Adrenal gland (tissue), 12 donors: ENCODE results near the gene KLK6. TPM values are rescaled to one million over a fixed set of nuclear protein-coding genes. Genes with fewer than 3 reads are reported as not detected.

Source experiments
- DNase-seq, 7 donors: peaks; one replicate each; pipeline ENCODE4 v3.0.0-alpha.2; 2019 to 2020
- H3K27ac ChIP-seq, 5 donors: fragments of 200-600 bp; sonication (generic) in 4 of 5; 1 replicate in 3 of 5; 2 replicates in 2 of 5; pipeline versions ENCODE4 v1.5.1 to v1.8.0; 2016 to 2020; ENCODE audit warnings: mild to moderate bottlenecking in 1 of 5
- H3K27me3 ChIP-seq: fragments of 200-600 bp; 2 replicates; pipeline ENCODE4 v1.8.0; 2021
- H3K36me3 ChIP-seq, 2 donors: fragments of 200-600 bp; replicated peaks in 1 of 2; 1 replicate in 1 of 2; 2 replicates in 1 of 2; pipeline versions ENCODE4 v1.5.1 to v1.8.0; 2018 to 2022
- H3K4me1 ChIP-seq, 2 donors: fragments of 200-600 bp; replicated peaks in 1 of 2; 1 replicate in 1 of 2; 2 replicates in 1 of 2; pipeline versions ENCODE4 v1.5.1 to v1.8.0; 2018 to 2021
- H3K4me3 ChIP-seq, 4 donors: fragments of 200-600 bp; sonication (generic) in 3 of 4; one replicate each; pipeline ENCODE4 v1.5.1; 2016 to 2018
- H3K9me3 ChIP-seq, 3 donors: fragments of 200-600 bp; sonication (generic) in 1 of 3; replicated peaks in 1 of 3; 1 replicate in 2 of 3; 2 replicates in 1 of 3; pipeline versions ENCODE4 v1.5.1 to v1.8.0; 2016 to 2021
- POLR2A ChIP-seq, 2 donors: fragments of 450-650 bp; IDR thresholded peaks; one replicate each; pipeline ENCODE4 v1.6.1; 2017; ENCODE audit warnings: antibody characterized with exemption in 2 of 2, mild to moderate bottlenecking in 2 of 2, moderate library complexity in 1 of 2
- WGBS, 4 donors: extraction: QIAGEN DNeasy Blood & Tissue Kit in 2 of 4; methylation state at CpG; one replicate each; pipeline versions ENCODE4 v1.1.5 to v1.1.7; 2013 to 2017; 5-methylcytosine and 5-hydroxymethylcytosine counted together
- intact Hi-C, 2 donors: fragments of 100-400 bp; cut with DNase I; formaldehyde crosslinking; loops; one replicate each; pipeline versions ENCODE4 v1.14.1 to v1.15.0; 2022 to 2023
- polyA plus RNA-seq, 3 donors: library from polyadenylated mRNA; stranded (reverse); fragments of 200-250 nt in 2 of 3; fragments of 350-450 nt in 1 of 3; fragmentation: Illumina TruSeq in 1 of 3; extraction: RNeasy Lipid Tissue Mini Kit (QIAGEN cat#74804) in 1 of 3; gene quantifications; one replicate each; pipeline ENCODE4 v1.2.3, GENCODE V29; 2013 to 2014
- total RNA-seq, 9 donors: library from RNA; depleted of rRNA in 4 of 9; stranded (reverse); fragments of >200 nt in 4 of 9; fragments of 120-200 nt in 1 of 9; fragmentation: NEBNext Ultra II Directional in 1 of 9; extraction: Animal tissue kit (Norgen Biotek cat#: 25700) in 1 of 9; gene quantifications; one replicate each; pipeline versions ENCODE4 v1.1.0 to v1.2.4, GENCODE V29; 2013 to 2023
- TF ChIP-seq, protein P1 (sequence below), 6 experiments: fragments of 450-650 bp in 4 of 6; fragments of 200-600 bp in 2 of 6; sonication (generic) in 1 of 6; IDR thresholded peaks; 1 replicate in 5 of 6; 2 replicates in 1 of 6; pipeline versions ENCODE4 v1.5.1 to v1.8.0; 2016 to 2021; ENCODE audit warnings: antibody characterized with exemption in 6 of 6, mild to moderate bottlenecking in 2 of 6, moderate library complexity in 1 of 6
- donor health status: healthy with polysubstance abuse.
- donor health status: Bipolar disorder and iron deficiency.
- donor health status: DM: yes; HTN: yes; CAD: no.
- donor health status: DM: no; HTN: no; CAD: no.
- donor health status: DM: no; HTN: no; CAD: no.
- donor health status: DM: yes; HTN: yes; CAD: no.

The KLK6 gene
- total and polyA plus RNA-seq, 12 donors = not detected

DNA sequence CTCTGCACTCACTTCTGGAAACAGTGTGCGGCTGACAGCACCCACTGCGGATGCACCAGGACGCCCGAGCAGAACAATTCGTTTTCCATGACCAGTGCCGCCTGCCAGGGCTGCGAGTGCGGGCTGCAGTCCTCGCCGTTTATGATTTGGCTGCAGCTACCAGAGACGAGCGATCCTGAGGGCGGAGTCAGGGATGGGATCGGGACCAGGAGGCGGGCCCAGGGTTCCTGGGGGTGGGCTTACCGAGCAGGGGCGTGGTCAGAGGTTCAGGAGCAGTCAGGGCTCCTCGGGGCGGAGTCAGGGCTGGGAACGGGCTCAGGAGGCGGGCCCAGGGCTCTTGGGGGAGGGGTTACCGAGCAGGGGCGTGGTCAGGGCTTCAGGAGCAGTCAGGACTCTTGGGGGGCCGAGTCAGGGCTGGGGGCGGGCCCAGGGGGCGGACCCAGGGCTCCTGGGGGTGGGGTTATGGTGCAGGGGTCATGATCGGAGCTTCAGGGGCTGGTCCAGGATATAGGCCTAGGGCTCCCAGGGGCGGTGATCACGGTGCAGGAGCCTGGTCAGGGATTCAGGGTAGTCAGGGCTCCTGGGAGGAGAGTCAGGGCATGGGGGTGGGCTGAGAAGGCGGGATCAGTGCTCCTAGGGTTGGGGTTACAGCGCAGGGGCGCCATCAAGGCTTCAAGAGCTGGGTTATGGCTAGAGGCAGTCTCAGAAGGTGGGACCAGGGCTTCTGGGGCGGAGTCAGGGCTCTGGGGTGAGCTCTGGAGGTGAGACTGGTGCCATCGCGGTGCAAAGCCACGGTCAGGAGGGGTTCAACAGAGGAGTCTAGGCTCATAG, 59.9 kb downstream of the KLK6 start:
- Histone ChIP-seq H3K27ac (no peak overlapping the region), H3K9me3 (no peaks in the 10 kb centered on the region), H3K36me3 (no peaks in the 10 kb centered on the region), H3K27me3 (peaks cover 30% of the 10 kb centered on the region), H3K4me3 (peak overlapping the region in 1 of 4 donors; percentile 39), H3K4me1 (no peaks in the 10 kb centered on the region)
- WGBS, 4 donors = 5 to 12% (median 6%) methylated on average over 13 to 36 of the region's 36 CpGs
- intact Hi-C loops = loop anchor here in 1 of 2 donors (10.0 kb wide), 1 partner anchor 115 kb away; the partner anchor contains the start of gene ACP4
- no peak for TF ChIP-seq POLR2A (IDR thresholded peaks at IDR 0.05)
- TF ChIP-seq, protein P1, sequence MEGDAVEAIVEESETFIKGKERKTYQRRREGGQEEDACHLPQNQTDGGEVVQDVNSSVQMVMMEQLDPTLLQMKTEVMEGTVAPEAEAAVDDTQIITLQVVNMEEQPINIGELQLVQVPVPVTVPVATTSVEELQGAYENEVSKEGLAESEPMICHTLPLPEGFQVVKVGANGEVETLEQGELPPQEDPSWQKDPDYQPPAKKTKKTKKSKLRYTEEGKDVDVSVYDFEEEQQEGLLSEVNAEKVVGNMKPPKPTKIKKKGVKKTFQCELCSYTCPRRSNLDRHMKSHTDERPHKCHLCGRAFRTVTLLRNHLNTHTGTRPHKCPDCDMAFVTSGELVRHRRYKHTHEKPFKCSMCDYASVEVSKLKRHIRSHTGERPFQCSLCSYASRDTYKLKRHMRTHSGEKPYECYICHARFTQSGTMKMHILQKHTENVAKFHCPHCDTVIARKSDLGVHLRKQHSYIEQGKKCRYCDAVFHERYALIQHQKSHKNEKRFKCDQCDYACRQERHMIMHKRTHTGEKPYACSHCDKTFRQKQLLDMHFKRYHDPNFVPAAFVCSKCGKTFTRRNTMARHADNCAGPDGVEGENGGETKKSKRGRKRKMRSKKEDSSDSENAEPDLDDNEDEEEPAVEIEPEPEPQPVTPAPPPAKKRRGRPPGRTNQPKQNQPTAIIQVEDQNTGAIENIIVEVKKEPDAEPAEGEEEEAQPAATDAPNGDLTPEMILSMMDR (IDR thresholded peaks at IDR 0.05) = no peak
- peak in 6 of 7 donors; percentile 30 to 89 (median 68) for DNase-seq

Other genes starting within 250 kb of the KLK6 start
- gene SHANK1, start 249.8 kb downstream of the KLK6 start, total RNA-seq = 10 to 100 TPM in 5 of 9 donors, 1 to 10 TPM in 4; 4.2 to 14.6 (median 10.3) TPM
- 10 to 100 TPM in 1 of 3 donors, 1 to 10 TPM in 2; 1.5 to 22.6 (median 2.1) TPM for gene SHANK1, start 249.8 kb downstream of the KLK6 start, polyA plus RNA-seq
- 10 to 100 TPM; 14.8 to 53.8 (median 26.6) TPM for gene CLEC11A, start 246.2 kb downstream of the KLK6 start, total RNA-seq
- 10 to 100 TPM in 2 of 3 donors, 1 to 10 TPM in 1; 1.6 to 32.4 (median 31.6) TPM for gene CLEC11A, start 246.2 kb downstream of the KLK6 start, polyA plus RNA-seq
- 10 to 100 TPM in 1 of 9 donors, not detected in 8; 16.0 TPM for gene GPR32, start 199.1 kb downstream of the KLK6 start, total RNA-seq
- gene GPR32, start 199.1 kb downstream of the KLK6 start, polyA plus RNA-seq = not detected
- not detected for gene ACP4, start 179.2 kb downstream of the KLK6 start, total RNA-seq
- gene ACP4, start 179.2 kb downstream of the KLK6 start, polyA plus RNA-seq = not detected
- 1 to 10 TPM in 6 of 9 donors, not detected in 3; 1.4 to 8.6 (median 2.4) TPM for gene KLK1, start 145.8 kb downstream of the KLK6 start, total RNA-seq
- 10 to 100 TPM in 2 of 3 donors, 1 to 10 TPM in 1; 1.1 to 26.5 (median 11.2) TPM for gene KLK1, start 145.8 kb downstream of the KLK6 start, polyA plus RNA-seq
- 1 to 10 TPM in 4 of 9 donors, under 1 TPM in 3, not detected in 2; 0.28 to 5.1 (median 1.0) TPM for gene KLK15, start 136.0 kb downstream of the KLK6 start, total RNA-seq
- gene KLK15, start 136.0 kb downstream of the KLK6 start, polyA plus RNA-seq = 1 to 10 TPM in 1 of 3 donors, under 1 TPM in 2; 0.15 to 1.7 (median 0.34) TPM
- gene KLK3, start 114.7 kb downstream of the KLK6 start, total RNA-seq = 1 to 10 TPM in 2 of 9 donors, under 1 TPM in 3, not detected in 4; 0.11 to 4.8 (median 0.98) TPM
- 10 to 100 TPM in 1 of 3 donors, 1 to 10 TPM in 1, under 1 TPM in 1; 0.35 to 26.0 (median 1.3) TPM for gene KLK3, start 114.7 kb downstream of the KLK6 start, polyA plus RNA-seq
- gene KLK2, start 96.2 kb downstream of the KLK6 start, total RNA-seq = under 1 TPM in 1 of 9 donors, not detected in 8; 0.61 TPM
- under 1 TPM in 1 of 3 donors, not detected in 2; 0.20 TPM for gene KLK2, start 96.2 kb downstream of the KLK6 start, polyA plus RNA-seq
- 10 to 100 TPM in 1 of 9 donors, 1 to 10 TPM in 3, under 1 TPM in 1, not detected in 4; 0.28 to 10.2 (median 2.2) TPM for gene KLK4, start 58.2 kb downstream of the KLK6 start, total RNA-seq
- 10 to 100 TPM in 2 of 3 donors, under 1 TPM in 1; 0.42 to 16.8 (median 10.9) TPM for gene KLK4, start 58.2 kb downstream of the KLK6 start, polyA plus RNA-seq
- not detected for gene KLK5, start 16.6 kb downstream of the KLK6 start, total RNA-seq
- gene KLK5, start 16.6 kb downstream of the KLK6 start, polyA plus RNA-seq = not detected
- gene KLK7, start 14.3 kb upstream of the KLK6 start, total RNA-seq = under 1 TPM in 1 of 9 donors, not detected in 8; 0.06 TPM
- under 1 TPM in 1 of 3 donors, not detected in 2; 0.03 TPM for gene KLK7, start 14.3 kb upstream of the KLK6 start, polyA plus RNA-seq
- under 1 TPM in 1 of 9 donors, not detected in 8; 0.39 TPM for gene KLK8, start 32.0 kb upstream of the KLK6 start, total RNA-seq
- gene KLK8, start 32.0 kb upstream of the KLK6 start, polyA plus RNA-seq = under 1 TPM in 2 of 3 donors, not detected in 1; 0.34 to 0.80 TPM
- gene KLK10, start 50.1 kb upstream of the KLK6 start, total RNA-seq = 1 to 10 TPM in 1 of 9 donors, under 1 TPM in 3, not detected in 5; 0.23 to 1.4 (median 0.36) TPM
- gene KLK10, start 50.1 kb upstream of the KLK6 start, polyA plus RNA-seq = under 1 TPM in 2 of 3 donors, not detected in 1; 0.34 to 0.56 TPM
- not detected for gene KLK11, start 57.0 kb upstream of the KLK6 start, total RNA-seq
- under 1 TPM in 2 of 3 donors, not detected in 1; 0.07 to 0.32 TPM for gene KLK11, start 57.0 kb upstream of the KLK6 start, polyA plus RNA-seq
- not detected for gene KLK12, start 65.4 kb upstream of the KLK6 start, total RNA-seq
- gene KLK12, start 65.4 kb upstream of the KLK6 start, polyA plus RNA-seq = under 1 TPM in 1 of 3 donors, not detected in 2; 0.17 TPM
- gene KLK13, start 95.5 kb upstream of the KLK6 start, total RNA-seq = under 1 TPM in 1 of 9 donors, not detected in 8; 0.11 TPM
- gene KLK13, start 95.5 kb upstream of the KLK6 start, polyA plus RNA-seq = under 1 TPM in 1 of 3 donors, not detected in 2; 0.47 TPM
- under 1 TPM in 2 of 9 donors, not detected in 7; 0.25 to 0.65 TPM for gene KLK14, start 113.3 kb upstream of the KLK6 start, total RNA-seq
- under 1 TPM in 2 of 3 donors, not detected in 1; 0.48 to 0.81 TPM for gene KLK14, start 113.3 kb upstream of the KLK6 start, polyA plus RNA-seq
- gene CTU1, start 138.8 kb upstream of the KLK6 start, total RNA-seq = 10 to 100 TPM in 4 of 9 donors, 1 to 10 TPM in 5; 5.0 to 23.9 (median 9.8) TPM
- gene CTU1, start 138.8 kb upstream of the KLK6 start, polyA plus RNA-seq = 1 to 10 TPM; 1.1 to 7.3 (median 5.8) TPM
- gene SIGLEC9, start 155.3 kb upstream of the KLK6 start, total RNA-seq = 10 to 100 TPM in 6 of 9 donors, 1 to 10 TPM in 3; 1.5 to 29.7 (median 16.8) TPM
- 1 to 10 TPM; 3.6 to 7.6 (median 4.6) TPM for gene SIGLEC9, start 155.3 kb upstream of the KLK6 start, polyA plus RNA-seq
- 10 to 100 TPM in 5 of 9 donors, 1 to 10 TPM in 3, under 1 TPM in 1; 1.00 to 13.1 (median 10.1) TPM for gene SIGLEC7, start 172.7 kb upstream of the KLK6 start, total RNA-seq
- gene SIGLEC7, start 172.7 kb upstream of the KLK6 start, polyA plus RNA-seq = 1 to 10 TPM; 2.3 to 8.6 (median 3.8) TPM